Measurements from ENCODE around the gene GIMAP1.

GIMAP1 gene

GRCh38 chr7:150703209-150703608 lies 13.2 kb upstream of the GIMAP1 start:
- in situ Hi-C loops (cut with HindIII; ENCODE audit: low pct_unique_long_range_greater_than_20kb, low sequenced_read_pairs) = no loop called here
- no peak for TF ChIP-seq JUND (IDR thresholded peaks at IDR 0.05; ENCODE audit: low read depth)
- no peak for DNase-seq (ENCODE audit: low read depth in 1 of 2, low spot score in 1 of 2)

- in situ Hi-C loops (cut with HindIII; ENCODE audit: low pct_unique_long_range_greater_than_20kb, low sequenced_read_pairs) = no loop called here
- no peak for DNase-seq (ENCODE audit: low read depth in 1 of 2, low spot score in 1 of 2)
- TF ChIP-seq JUND (IDR thresholded peaks at IDR 0.05; ENCODE audit: low read depth) = no peak
Measured at GRCh38 chr7:150715293-150715692, 1.1 kb upstream of the GIMAP1 start.

DNA sequence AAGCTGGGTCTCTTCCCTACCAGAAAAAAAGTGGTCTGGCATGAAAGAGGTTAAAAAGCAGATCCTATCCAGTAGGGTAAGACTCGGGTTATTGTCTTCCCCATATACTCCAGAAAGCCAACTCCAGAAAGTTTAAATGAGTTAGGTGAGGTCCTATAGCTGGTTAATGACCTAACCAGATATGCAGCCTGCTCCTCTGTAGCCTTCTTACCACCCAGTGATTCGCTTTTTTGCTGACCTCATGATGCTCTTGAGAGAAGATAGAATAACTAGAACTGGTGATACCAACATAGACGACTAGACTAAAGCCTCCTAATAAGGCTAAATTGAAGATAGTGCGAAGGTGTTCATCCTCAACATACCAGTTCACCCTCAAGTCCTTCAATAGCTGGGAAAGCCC lies 675 bp upstream of the GIMAP1 start:
- no peak for DNase-seq (ENCODE audit: low read depth in 1 of 2, low spot score in 1 of 2)
- in situ Hi-C loops (cut with HindIII; ENCODE audit: low pct_unique_long_range_greater_than_20kb, low sequenced_read_pairs) = no loop called here
- TF ChIP-seq JUND (IDR thresholded peaks at IDR 0.05; ENCODE audit: low read depth) = no peak

DNA sequence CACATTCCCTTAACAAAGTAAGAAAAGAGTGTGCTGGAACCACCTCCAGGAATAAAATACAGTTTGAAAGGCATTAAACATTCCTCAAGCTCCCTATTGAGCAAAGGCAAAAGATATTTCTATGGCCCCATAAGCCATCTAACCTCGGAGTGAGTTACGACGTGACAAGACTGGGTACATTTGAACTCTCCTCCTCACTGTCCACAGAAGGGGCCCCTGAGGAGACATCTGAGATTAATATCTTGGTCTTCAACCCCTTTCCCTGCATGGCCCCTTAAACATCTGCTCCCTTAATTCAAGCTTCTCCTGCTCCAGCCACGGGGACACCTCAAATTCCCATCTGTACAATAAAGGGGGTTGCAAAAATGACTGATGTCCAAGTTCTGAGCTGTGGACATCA lies 526 bp downstream of the GIMAP1 start:
- in situ Hi-C loops (cut with HindIII; ENCODE audit: low pct_unique_long_range_greater_than_20kb, low sequenced_read_pairs) = no loop called here
- no peak for DNase-seq (ENCODE audit: low read depth in 1 of 2, low spot score in 1 of 2)
- TF ChIP-seq JUND (IDR thresholded peaks at IDR 0.05; ENCODE audit: low read depth) = no peak

DNA sequence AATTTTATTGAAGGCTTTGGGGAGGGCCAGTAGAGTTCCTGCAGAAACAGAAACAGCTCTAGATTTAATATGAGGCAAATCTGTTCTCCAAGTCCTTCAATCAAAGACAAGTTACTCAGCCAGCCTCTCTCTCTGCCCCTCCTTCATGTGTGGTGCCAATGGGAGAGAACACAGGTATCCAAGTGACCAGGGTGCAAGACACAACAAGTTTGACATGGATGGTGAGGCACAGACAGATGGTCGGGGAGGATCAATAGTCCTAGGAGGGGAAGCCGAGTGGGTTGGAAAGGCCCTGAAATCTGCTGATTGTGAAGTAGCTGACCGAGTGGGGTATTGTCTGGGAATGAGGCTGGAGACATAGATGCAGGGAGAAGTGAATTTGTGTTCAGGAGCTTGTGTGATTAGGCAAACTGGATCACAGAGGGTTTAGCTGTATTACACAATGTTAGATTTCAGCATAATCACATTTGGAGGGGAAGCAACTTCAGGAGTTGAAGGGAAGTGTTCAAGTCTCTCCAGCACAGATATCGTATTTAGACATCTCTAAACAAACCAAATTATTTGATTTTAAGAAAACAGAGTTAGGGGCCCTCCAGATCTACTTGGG lies 1.5 kb downstream of the GIMAP1 start:
- in situ Hi-C loops (cut with HindIII; ENCODE audit: low pct_unique_long_range_greater_than_20kb, low sequenced_read_pairs) = no loop called here
- no peak for DNase-seq (ENCODE audit: low read depth in 1 of 2, low spot score in 1 of 2)
- no peak for TF ChIP-seq JUND (IDR thresholded peaks at IDR 0.05; ENCODE audit: low read depth)

DNA sequence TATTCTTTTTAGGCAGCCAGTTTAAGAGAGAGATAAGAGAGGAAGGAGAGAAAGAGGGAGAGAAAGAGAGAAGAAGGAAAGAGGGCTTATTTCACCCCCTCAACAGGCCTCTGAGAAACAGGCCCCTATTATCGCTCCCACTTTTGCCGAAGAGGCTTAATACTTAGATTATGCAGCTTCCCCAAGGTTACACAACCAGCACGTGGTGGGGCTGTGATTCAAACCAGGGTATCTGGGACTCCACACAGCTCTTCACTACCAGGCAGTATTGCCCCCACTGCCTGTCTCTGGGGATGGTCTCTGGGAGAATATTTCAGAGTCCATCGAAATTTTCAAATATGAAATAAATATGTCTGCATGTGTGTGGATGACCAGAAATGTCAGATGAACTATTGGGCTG lies 3.0 kb downstream of the GIMAP1 start:
- no peak for TF ChIP-seq JUND (IDR thresholded peaks at IDR 0.05; ENCODE audit: low read depth)
- DNase-seq (ENCODE audit: low read depth in 1 of 2, low spot score in 1 of 2) = no peak
- in situ Hi-C loops (cut with HindIII; ENCODE audit: low pct_unique_long_range_greater_than_20kb, low sequenced_read_pairs) = no loop called here

DNA sequence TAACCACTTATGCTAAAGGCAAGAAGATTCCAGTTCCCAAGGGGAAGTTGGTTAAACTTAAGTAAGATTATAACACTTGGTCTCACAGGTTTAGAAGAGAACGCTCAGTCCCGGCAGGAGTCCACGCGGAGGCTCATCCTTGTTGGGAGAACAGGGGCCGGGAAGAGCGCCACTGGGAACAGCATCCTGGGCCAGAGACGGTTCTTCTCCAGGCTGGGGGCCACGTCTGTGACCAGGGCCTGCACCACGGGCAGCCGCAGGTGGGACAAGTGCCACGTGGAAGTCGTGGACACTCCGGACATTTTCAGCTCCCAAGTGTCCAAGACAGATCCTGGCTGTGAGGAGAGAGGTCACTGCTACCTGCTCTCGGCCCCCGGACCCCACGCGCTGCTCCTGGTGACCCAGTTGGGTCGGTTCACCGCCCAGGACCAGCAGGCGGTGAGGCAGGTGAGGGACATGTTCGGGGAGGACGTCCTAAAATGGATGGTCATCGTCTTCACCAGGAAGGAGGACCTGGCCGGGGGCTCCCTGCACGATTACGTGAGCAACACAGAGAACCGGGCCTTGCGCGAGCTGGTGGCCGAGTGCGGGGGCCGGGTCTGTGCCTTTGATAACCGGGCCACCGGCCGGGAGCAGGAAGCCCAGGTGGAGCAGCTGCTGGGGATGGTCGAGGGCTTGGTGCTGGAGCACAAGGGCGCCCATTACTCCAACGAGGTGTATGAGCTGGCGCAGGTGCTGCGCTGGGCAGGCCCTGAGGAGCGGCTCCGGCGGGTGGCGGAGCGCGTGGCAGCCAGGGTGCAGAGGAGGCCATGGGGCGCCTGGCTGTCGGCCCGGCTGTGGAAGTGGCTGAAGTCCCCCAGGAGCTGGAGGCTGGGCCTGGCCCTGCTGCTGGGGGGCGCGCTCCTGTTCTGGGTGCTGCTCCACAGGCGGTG lies 3.8 kb downstream of the GIMAP1 start:
- no peak for TF ChIP-seq JUND (IDR thresholded peaks at IDR 0.05; ENCODE audit: low read depth)

DNA sequence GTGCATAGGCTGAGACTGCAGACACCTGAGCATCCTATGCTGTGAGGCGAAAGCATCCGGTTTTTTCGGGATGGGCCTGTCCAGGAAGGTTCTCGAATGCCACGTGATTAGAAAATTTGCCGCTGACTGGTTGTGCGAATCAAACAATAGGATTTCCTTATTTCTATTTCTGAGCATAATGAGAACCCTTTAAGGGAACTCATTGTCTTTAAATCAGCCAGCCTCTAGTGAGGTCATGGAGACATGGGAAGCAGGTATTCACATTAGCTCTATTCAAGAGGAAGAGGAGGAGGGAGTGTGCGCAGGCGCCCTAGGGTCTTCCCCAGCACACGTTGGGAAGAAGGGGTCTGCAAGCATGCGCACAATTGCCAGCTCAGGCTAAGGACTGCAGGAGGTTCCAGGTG lies 5.6 kb downstream of the GIMAP1 start:
- in situ Hi-C loops (cut with HindIII; ENCODE audit: low pct_unique_long_range_greater_than_20kb, low sequenced_read_pairs) = no loop called here

More for the DNA sequence above, 3.8 kb downstream of the GIMAP1 start:
- in situ Hi-C loops (cut with HindIII; ENCODE audit: low pct_unique_long_range_greater_than_20kb, low sequenced_read_pairs) = no loop called here
- DNase-seq (ENCODE audit: low read depth in 1 of 2, low spot score in 1 of 2) = no peak

DNA sequence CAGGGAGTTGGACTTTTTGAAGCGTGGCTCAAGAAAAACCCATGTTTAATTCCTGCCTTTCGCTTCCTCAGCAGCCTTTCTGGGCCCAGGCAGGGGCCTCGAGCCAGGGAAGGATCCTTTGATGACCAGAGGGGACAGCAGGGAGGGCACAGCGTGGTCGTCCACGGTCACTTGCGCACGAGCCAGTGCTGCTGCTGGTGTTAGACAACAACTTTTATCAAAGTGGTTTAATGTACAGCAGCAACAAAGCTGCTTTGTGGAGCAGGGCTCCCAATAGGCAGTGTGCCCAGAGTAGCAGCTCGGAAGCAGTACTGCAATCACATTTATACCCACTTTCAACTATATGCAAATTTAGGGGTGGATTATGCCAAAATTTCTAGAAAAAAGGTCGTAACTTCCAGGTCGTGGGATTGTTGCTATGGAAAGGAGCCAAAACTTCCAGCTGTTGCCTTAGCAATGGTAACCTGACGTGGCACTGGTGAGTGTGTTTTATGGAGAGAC lies 6.1 kb downstream of the GIMAP1 start:
- in situ Hi-C loops (cut with HindIII; ENCODE audit: low pct_unique_long_range_greater_than_20kb, low sequenced_read_pairs) = no loop called here

More for the DNA sequence above, 5.6 kb downstream of the GIMAP1 start:
- DNase-seq (ENCODE audit: low read depth in 1 of 2, low spot score in 1 of 2) = no peak
- TF ChIP-seq JUND (IDR thresholded peaks at IDR 0.05; ENCODE audit: low read depth) = no peak

GRCh38 chr7:150723467-150723866 lies 7.1 kb downstream of the GIMAP1 start:
- in situ Hi-C loops (cut with HindIII; ENCODE audit: low pct_unique_long_range_greater_than_20kb, low sequenced_read_pairs) = no loop called here
- no peak for DNase-seq (ENCODE audit: low read depth in 1 of 2, low spot score in 1 of 2)
- TF ChIP-seq JUND (IDR thresholded peaks at IDR 0.05; ENCODE audit: low read depth) = no peak

More for the DNA sequence above, 6.1 kb downstream of the GIMAP1 start:
- TF ChIP-seq JUND (IDR thresholded peaks at IDR 0.05; ENCODE audit: low read depth) = no peak
- DNase-seq (ENCODE audit: low read depth in 1 of 2, low spot score in 1 of 2) = no peak

DNA sequence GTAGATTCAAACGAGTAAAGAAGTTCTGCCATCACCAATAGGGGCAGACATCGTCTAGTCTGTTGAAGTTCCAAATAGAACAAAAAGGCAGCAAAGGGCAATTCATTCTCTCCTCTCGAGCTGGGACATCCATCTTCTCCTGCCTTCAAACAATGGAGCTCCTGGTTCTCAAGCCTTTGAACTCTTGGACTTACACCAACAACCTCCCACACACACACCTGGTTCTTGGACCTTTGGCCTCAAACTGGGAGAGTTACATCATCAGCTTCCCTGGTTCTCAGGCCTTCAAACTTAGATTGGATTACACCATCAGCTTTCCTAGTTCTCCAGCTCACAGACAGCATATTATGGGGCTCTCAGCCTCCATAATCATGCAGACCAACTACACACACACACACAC lies 11.0 kb downstream of the GIMAP1 start:
- DNase-seq (ENCODE audit: low read depth in 1 of 2, low spot score in 1 of 2) = no peak
- in situ Hi-C loops (cut with HindIII; ENCODE audit: low pct_unique_long_range_greater_than_20kb, low sequenced_read_pairs) = no loop called here
- TF ChIP-seq JUND (IDR thresholded peaks at IDR 0.05; ENCODE audit: low read depth) = no peak

GRCh38 chr7:150728011-150728410 lies 11.6 kb downstream of the GIMAP1 start:
- no peak for TF ChIP-seq JUND (IDR thresholded peaks at IDR 0.05; ENCODE audit: low read depth)
- no peak for DNase-seq (ENCODE audit: low read depth in 1 of 2, low spot score in 1 of 2)
- in situ Hi-C loops (cut with HindIII; ENCODE audit: low pct_unique_long_range_greater_than_20kb, low sequenced_read_pairs) = no loop called here

- no peak for TF ChIP-seq JUND (IDR thresholded peaks at IDR 0.05; ENCODE audit: low read depth)
- no peak for DNase-seq (ENCODE audit: low read depth in 1 of 2, low spot score in 1 of 2)
- in situ Hi-C loops (cut with HindIII; ENCODE audit: low pct_unique_long_range_greater_than_20kb, low sequenced_read_pairs) = no loop called here
Measured at GRCh38 chr7:150728609-150729008, 12.2 kb downstream of the GIMAP1 start.

Measured in T47D (cell line).